Measurements from ENCODE around the gene GATA2.

GATA2 gene

DNA sequence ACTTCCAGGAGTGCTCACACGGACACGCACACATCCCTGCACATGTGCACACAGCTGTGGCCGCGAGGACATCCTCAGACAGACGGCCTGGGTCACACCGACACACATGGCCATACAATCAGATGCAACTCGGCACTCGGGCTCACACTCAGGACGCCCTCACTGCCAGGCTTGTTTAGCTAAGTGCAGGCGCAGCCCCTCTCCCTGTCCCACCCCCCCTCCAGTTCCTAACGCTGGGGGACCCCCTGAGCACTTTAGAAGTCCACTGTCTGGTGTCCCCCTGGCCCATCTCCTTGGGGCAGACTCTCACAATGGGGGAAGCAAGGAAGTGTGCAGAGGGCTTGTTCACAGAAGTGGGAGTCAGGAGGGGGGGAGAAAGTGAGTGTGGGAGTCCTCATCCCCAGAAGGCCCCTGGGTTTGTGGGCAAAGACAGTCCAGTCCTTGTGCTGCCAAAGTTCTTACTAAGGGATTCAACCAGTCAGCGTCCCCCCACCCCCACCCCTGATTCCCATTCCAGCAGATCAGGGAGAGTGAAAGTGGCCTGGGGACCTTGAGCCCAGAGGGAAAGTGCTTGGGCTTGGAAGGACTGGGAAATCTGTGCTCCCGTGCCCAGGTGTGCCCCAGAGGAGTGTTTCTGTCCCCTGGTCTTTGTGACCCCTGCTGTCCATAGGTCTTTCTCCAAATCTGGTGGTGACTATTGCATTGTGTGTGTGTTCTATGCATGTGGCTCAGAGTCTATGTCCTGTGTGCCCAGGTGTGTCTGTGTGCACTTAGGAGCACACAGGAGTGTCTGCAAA is 767 bp upstream of the GATA2 start:
- no peak overlapping the region for H3K4me3 ChIP-seq (ENCODE audit: low read depth, low read length)
- TF ChIP-seq, protein P1, sequence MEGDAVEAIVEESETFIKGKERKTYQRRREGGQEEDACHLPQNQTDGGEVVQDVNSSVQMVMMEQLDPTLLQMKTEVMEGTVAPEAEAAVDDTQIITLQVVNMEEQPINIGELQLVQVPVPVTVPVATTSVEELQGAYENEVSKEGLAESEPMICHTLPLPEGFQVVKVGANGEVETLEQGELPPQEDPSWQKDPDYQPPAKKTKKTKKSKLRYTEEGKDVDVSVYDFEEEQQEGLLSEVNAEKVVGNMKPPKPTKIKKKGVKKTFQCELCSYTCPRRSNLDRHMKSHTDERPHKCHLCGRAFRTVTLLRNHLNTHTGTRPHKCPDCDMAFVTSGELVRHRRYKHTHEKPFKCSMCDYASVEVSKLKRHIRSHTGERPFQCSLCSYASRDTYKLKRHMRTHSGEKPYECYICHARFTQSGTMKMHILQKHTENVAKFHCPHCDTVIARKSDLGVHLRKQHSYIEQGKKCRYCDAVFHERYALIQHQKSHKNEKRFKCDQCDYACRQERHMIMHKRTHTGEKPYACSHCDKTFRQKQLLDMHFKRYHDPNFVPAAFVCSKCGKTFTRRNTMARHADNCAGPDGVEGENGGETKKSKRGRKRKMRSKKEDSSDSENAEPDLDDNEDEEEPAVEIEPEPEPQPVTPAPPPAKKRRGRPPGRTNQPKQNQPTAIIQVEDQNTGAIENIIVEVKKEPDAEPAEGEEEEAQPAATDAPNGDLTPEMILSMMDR (IDR thresholded peaks at IDR 0.05; ENCODE audit: low read depth, low read length): no peak
- in situ Hi-C loops (cut with HindIII; ENCODE audit: low sequenced_read_pairs): no loop called here
- no peak for DNase-seq (ENCODE audit: low read depth, low spot score)

DNA sequence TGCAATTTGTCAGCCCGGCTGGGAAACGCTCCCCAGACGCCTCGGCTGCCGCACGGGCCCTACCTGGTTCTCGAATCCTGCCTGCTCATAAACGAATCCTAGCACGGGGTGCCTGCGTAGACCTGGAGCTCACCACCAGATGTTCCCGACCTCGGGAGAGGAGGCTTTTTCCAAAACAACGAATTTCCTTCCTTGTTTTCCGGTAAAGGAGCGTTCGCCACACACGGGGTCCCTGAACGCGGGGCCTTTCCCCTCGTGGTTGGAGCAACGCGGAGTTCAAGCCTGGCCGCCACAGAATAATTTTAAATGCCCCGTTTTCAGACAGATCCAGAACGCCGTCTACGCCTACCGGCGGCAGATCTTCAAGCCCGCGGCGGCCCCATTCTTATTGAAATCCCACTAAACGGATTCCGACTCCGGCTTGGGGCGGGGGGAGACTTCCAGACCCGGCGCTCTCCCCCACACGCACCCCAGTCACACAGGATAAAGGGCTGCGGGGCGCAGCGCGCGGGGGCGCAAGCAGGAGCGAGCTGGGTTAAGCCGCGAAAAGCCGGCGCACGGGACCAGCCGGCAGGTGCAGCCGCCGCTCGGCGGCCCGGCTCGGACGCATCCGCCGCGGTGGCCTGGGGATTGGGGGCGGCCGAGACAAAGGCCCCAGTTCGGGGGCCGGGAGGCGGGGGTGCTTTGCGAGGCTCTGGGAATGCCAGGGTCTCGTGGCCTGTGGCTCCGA is 895 bp downstream of the GATA2 start:
- TF ChIP-seq, protein P1 (IDR thresholded peaks at IDR 0.05; ENCODE audit: low read depth, low read length): no peak
- H3K4me3 ChIP-seq (ENCODE audit: low read depth, low read length): no peak overlapping the region
- peak; percentile 43 for DNase-seq (ENCODE audit: low read depth, low spot score)
- in situ Hi-C loops (cut with HindIII; ENCODE audit: low sequenced_read_pairs): no loop called here

DNA sequence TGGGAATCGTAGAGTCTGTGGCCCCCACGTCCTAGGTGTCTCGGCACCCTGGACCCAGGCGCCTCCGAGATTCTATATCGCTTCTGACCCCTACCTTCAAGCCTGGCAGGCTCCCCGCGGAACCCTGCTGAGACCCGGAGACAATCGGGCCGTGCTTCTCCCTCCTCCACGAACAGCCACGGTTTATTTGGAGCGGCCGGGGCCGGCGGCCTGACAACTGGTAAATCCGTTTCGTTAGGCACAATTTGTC is 1.4 kb downstream of the GATA2 start:
- no peak overlapping the region for H3K4me3 ChIP-seq (ENCODE audit: low read depth, low read length)
- TF ChIP-seq, protein P1 (IDR thresholded peaks at IDR 0.05; ENCODE audit: low read depth, low read length): no peak
- no peak for DNase-seq (ENCODE audit: low read depth, low spot score)
- in situ Hi-C loops (cut with HindIII; ENCODE audit: low sequenced_read_pairs): no loop called here

DNA sequence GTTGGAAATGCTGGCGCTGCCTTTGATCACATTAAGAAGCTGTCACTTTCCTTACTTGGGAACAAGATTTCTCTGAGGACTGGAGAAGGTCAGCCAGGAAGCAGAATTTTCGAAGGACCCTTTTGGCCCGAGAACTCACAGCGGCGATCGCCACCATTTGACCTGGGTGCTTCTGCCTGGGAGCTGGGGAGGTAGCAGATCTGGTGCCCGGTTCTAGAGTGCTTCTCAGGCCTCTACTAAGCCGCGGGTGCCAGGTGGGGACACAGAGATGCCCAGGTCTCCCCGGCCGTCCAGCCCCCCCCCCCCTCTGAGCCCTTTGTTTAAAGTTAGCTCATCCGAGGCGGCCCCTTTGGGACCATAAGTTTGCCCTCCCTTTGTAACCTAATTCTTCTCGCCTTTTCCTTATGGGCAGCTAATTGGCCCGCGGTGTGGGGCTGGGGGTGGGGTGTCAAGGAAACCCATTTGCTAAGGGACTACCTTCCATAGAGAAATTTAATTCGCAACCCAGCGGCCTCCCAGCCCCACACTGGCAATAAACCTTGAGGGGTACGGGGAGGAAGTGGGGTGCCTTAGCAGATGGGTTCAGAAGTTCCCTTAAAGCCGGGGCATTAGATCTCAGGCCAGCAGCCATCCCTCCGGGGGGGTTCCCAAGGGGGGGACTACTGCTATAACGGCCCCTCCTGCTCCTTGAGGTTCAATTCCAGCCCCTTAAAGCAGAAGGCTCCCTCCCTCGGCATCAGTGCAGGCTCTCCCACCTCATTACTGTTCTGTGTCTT is 1.9 kb downstream of the GATA2 start:
- TF ChIP-seq, protein P1 (IDR thresholded peaks at IDR 0.05; ENCODE audit: low read depth, low read length): no peak
- H3K4me3 ChIP-seq (ENCODE audit: low read depth, low read length): no peak overlapping the region
- in situ Hi-C loops (cut with HindIII; ENCODE audit: low sequenced_read_pairs): no loop called here

DNA sequence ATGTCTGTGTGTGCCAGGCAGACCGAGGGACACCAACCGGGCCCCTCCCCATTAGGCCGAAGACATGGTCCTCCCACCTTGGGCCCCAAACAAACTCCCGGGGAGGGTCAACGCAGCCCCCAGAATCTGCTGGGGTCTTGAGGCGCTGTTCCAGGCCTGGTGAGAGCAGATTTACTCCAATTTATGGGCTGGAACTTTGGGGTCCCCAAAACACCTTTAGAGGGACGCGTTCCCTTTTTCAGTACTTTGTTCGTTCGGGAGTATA is 2.4 kb downstream of the GATA2 start:
- TF ChIP-seq, protein P1 (IDR thresholded peaks at IDR 0.05; ENCODE audit: low read depth, low read length): no peak
- H3K4me3 ChIP-seq (ENCODE audit: low read depth, low read length): no peak overlapping the region
- in situ Hi-C loops (cut with HindIII; ENCODE audit: low sequenced_read_pairs): no loop called here
- DNase-seq (ENCODE audit: low read depth, low spot score): no peak

More for the DNA sequence above, 1.9 kb downstream of the GATA2 start:
- DNase-seq (ENCODE audit: low read depth, low spot score): no peak

DNA sequence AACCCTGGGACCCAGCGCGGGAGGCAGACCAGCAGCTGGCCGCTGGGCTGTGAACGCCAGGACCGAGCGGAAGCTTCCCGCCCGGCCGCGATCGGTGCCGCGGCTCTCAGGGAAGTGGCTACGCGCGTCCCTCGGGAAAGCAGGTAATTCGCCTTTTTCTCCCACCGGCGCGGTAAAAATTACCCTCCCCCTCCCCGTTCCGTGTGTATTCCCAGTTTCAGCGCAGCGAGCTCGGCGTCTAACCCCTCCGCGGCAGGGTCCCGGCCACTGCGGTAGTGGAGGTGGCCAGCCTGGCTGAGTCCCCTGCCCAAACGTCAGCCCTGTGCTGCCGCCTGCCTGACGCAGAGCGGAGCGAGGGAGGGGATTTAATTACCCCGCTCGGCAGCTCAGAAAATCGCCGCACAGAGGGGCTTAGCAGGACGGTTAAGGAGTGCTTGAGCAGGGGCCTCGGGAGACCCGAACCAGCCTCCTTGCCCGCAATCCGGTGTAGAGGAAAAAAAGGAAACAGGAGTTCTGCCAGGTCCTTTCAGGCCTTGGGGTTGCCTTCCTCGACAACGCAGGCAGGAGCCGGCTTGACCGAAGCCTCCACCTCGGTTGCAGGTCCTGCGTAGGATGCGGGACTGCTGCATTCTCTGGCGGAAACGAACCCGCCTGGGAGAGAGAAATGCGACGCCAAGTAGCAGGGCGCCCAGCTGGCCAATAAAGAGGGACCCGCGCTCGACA is 2.9 kb downstream of the GATA2 start:
- no peak overlapping the region for H3K4me3 ChIP-seq (ENCODE audit: low read depth, low read length)
- in situ Hi-C loops (cut with HindIII; ENCODE audit: low sequenced_read_pairs): no loop called here
- DNase-seq (ENCODE audit: low read depth, low spot score): no peak
- TF ChIP-seq, protein P1 (IDR thresholded peaks at IDR 0.05; ENCODE audit: low read depth, low read length): no peak

All from astrocyte of the spinal cord (primary cell).